ENCODE measurements around the gene DHX35.
"Not testable (repeated sequence)": the region's sequence is repeated elsewhere in the genome, so short reads cannot be mapped to it uniquely, and the experiment has no call there.

Gene DHX35

GRCh38 chr20:38950254-38950653 lies 11.9 kb upstream of the DHX35 start:
- Histone ChIP-seq H3K36me3 (ENCODE audit: insufficient read depth, low read length) (peaks cover 71% of the 10 kb centered on the region), H3K27me3 (ENCODE audit: insufficient read depth, low read length) (no peaks in the 10 kb centered on the region)

GRCh38 chr20:38951611-38952010 lies 10.5 kb upstream of the DHX35 start:
- H3K27me3 ChIP-seq (ENCODE audit: insufficient read depth, low read length): no peaks in the 10 kb centered on the region
- H3K36me3 ChIP-seq (ENCODE audit: insufficient read depth, low read length): peaks cover 64% of the 10 kb centered on the region
- no peaks in the 10 kb centered on the region for H3K9me3 ChIP-seq (ENCODE audit: low read length)
- no peak overlapping the region for H3K4me3 ChIP-seq (ENCODE audit: low read length)
- no peaks in the 10 kb centered on the region for H3K4me1 ChIP-seq (ENCODE audit: insufficient read depth, low read length)
- no peak overlapping the region for H2AFZ ChIP-seq (ENCODE audit: low read depth, low read length)

More at GRCh38 chr20:38950254-38950653, 11.9 kb upstream of the DHX35 start:
- H3K4me3 ChIP-seq (ENCODE audit: low read length): no peak overlapping the region
- H3K9me3 ChIP-seq (ENCODE audit: low read length): no peaks in the 10 kb centered on the region
- no peak overlapping the region for H2AFZ ChIP-seq (ENCODE audit: low read depth, low read length)
- no peaks in the 10 kb centered on the region for H3K4me1 ChIP-seq (ENCODE audit: insufficient read depth, low read length)

DNA sequence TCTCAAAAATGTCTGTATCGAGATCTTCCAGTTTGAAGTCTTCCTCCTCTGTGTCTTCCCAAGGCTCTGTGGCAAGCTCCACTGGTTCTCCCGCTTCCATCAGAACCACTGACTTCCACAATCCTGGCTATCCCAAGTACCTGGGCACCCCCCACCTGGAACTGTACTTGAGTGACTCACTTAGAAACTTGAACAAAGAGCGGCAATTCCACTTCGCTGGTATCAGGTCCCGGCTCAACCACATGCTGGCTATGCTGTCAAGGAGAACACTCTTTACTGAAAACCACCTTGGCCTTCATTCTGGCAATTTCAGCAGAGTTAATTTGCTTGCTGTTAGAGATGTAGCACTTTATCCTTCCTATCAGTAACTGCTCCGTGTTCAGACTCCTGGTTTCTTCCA lies 10.0 kb upstream of the DHX35 start:
- Histone ChIP-seq H3K4me1 (ENCODE audit: insufficient read depth, low read length) (no peaks in the 10 kb centered on the region), H3K27me3 (ENCODE audit: insufficient read depth, low read length) (no peaks in the 10 kb centered on the region), H2AFZ (ENCODE audit: low read depth, low read length) (no peak overlapping the region), H3K4me3 (ENCODE audit: low read length) (no peak overlapping the region), H3K36me3 (ENCODE audit: insufficient read depth, low read length) (peaks cover 59% of the 10 kb centered on the region), H3K9me3 (ENCODE audit: low read length) (no peaks in the 10 kb centered on the region)

DNA sequence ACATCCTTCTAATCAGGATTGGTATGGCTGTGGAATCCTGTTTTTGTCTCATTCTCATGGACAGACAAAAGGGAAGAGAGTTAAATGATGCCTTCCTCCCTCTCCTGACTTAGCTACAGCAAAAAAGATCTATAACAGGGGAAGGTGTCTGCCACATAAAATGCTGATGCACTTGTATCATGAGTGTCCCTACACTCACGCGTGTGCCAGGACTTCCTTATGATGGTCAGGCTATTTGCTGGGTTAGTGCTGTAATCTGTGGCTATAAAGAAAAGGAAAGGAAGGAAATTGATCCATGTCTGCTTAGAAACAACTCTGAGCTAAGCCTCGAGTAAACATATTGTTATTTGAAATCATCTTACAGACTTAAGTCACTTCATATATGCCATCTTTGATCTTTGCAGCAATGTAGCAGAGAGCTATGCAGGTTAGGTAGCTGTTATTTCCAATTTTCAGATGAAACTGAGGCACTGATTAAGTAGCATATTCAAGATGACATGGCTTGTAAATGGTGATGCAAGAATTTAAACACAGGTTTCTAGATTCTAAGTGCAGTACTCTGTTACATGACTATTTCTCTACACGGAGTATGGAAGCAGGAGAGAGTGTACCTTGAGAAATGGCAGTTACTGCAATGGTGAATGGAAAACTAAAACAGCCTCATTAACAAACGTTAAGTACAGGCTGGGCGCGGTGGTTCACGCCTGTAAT lies 8.4 kb upstream of the DHX35 start:
- Histone ChIP-seq H3K36me3 (ENCODE audit: insufficient read depth, low read length) (peaks cover 43% of the 10 kb centered on the region), H3K4me3 (ENCODE audit: low read length) (no peak overlapping the region), H2AFZ (ENCODE audit: low read depth, low read length) (no peak overlapping the region), H3K9me3 (ENCODE audit: low read length) (no peaks in the 10 kb centered on the region), H3K4me1 (ENCODE audit: insufficient read depth, low read length) (no peaks in the 10 kb centered on the region), H3K27me3 (ENCODE audit: insufficient read depth, low read length) (no peaks in the 10 kb centered on the region)

GRCh38 chr20:38957235-38957876 lies 4.8 kb upstream of the DHX35 start:
- Histone ChIP-seq H3K9me3 (ENCODE audit: low read length) (no peaks in the 10 kb centered on the region), H3K27me3 (ENCODE audit: insufficient read depth, low read length) (no peaks in the 10 kb centered on the region), H3K4me3 (ENCODE audit: low read length) (no peak overlapping the region), H3K4me1 (ENCODE audit: insufficient read depth, low read length) (peaks cover 8% of the 10 kb centered on the region), H2AFZ (ENCODE audit: low read depth, low read length) (no peak overlapping the region), H3K36me3 (ENCODE audit: insufficient read depth, low read length) (peaks cover 12% of the 10 kb centered on the region)

GRCh38 chr20:38957915-38958485 lies 4.1 kb upstream of the DHX35 start:
- Histone ChIP-seq H3K36me3 (ENCODE audit: insufficient read depth, low read length) (peaks cover 7% of the 10 kb centered on the region), H3K4me1 (ENCODE audit: insufficient read depth, low read length) (peaks cover 11% of the 10 kb centered on the region), H3K27me3 (ENCODE audit: insufficient read depth, low read length) (no peaks in the 10 kb centered on the region), H2AFZ (ENCODE audit: low read depth, low read length) (no peak overlapping the region), H3K9me3 (ENCODE audit: low read length) (no peaks in the 10 kb centered on the region), H3K4me3 (ENCODE audit: low read length) (no peak overlapping the region)

- H3K27me3 ChIP-seq (ENCODE audit: insufficient read depth, low read length); H3K9me3 ChIP-seq (ENCODE audit: low read length); H3K36me3 ChIP-seq (ENCODE audit: insufficient read depth, low read length); H3K4me3 ChIP-seq (ENCODE audit: low read length); H2AFZ ChIP-seq (ENCODE audit: low read depth, low read length): not testable (repeated sequence)
- peaks cover 16% of the 10 kb centered on the region for H3K4me1 ChIP-seq (ENCODE audit: insufficient read depth, low read length)
Observed at GRCh38 chr20:38960187-38960687, 1.9 kb upstream of the DHX35 start.

GRCh38 chr20:38961530-38962043 lies 557 bp upstream of the DHX35 start:
- H3K36me3 ChIP-seq (ENCODE audit: insufficient read depth, low read length): peaks cover 4% of the 10 kb centered on the region
- no peaks in the 10 kb centered on the region for H3K9me3 ChIP-seq (ENCODE audit: low read length)
- H2AFZ ChIP-seq (ENCODE audit: low read depth, low read length): peak overlapping the region; percentile 94
- peak overlapping the region; percentile 85 for H3K4me3 ChIP-seq (ENCODE audit: low read length)
- no peaks in the 10 kb centered on the region for H3K27me3 ChIP-seq (ENCODE audit: insufficient read depth, low read length)
- H3K4me1 ChIP-seq (ENCODE audit: insufficient read depth, low read length): peaks cover 16% of the 10 kb centered on the region

DNA sequence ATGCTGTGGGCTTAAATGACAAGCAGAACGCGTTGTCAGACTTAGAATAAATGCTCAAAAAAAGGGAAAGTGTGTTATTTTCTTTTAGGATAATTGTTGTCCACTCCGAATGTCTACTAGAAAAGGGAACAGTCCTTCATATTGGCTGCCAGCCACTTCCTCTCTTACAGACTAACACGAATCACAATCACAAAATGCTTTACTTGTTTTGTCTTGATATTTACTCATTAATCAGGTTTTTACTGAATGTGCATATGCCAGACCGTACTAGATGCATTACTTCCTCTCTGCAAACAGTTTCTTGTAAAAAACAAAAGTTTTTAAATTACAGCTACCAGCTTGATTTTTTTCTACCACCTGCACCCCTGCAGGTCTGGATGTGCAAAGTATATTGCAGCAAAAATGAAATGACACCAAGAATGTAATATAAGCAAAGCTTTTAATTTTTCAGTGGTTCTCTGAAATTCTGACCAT lies 821 bp downstream of the DHX35 start:
- Histone ChIP-seq H2AFZ (ENCODE audit: low read depth, low read length) (peak overlapping the region; percentile 59), H3K27me3 (ENCODE audit: insufficient read depth, low read length) (no peaks in the 10 kb centered on the region), H3K4me1 (ENCODE audit: insufficient read depth, low read length) (peaks cover 16% of the 10 kb centered on the region), H3K4me3 (ENCODE audit: low read length) (peak overlapping the region; percentile 85), H3K9me3 (ENCODE audit: low read length) (no peaks in the 10 kb centered on the region), H3K36me3 (ENCODE audit: insufficient read depth, low read length) (peaks cover 4% of the 10 kb centered on the region)

- Histone ChIP-seq H2AFZ (ENCODE audit: low read depth, low read length) (no peak overlapping the region), H3K36me3 (ENCODE audit: insufficient read depth, low read length) (peaks cover 4% of the 10 kb centered on the region), H3K9me3 (ENCODE audit: low read length) (no peaks in the 10 kb centered on the region), H3K4me1 (ENCODE audit: insufficient read depth, low read length) (peaks cover 16% of the 10 kb centered on the region), H3K27me3 (ENCODE audit: insufficient read depth, low read length) (no peaks in the 10 kb centered on the region), H3K4me3 (ENCODE audit: low read length) (peak overlapping the region; percentile 85)
Observed at GRCh38 chr20:38963745-38964144, 1.6 kb downstream of the DHX35 start.

DNA sequence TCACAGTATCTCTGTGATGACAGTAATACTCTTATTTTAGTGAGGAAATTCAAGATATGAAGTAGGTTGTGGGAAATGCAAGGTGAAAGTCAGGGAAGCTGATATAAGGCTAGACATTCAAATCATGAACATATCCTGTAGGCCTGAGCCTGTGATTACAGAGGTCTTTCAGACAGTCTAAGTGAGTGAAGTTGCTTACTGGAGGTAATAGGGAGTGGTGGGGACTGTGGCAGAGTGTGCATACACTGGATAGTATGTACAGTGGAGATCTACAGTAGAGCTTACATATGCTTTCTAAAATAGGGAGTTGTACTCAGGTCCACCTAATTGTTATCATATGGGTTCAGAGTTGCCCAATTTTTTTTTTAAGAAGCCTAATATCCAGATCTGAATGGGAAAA lies 3.1 kb downstream of the DHX35 start:
- no peaks in the 10 kb centered on the region for H3K9me3 ChIP-seq (ENCODE audit: low read length)
- H3K27me3 ChIP-seq (ENCODE audit: insufficient read depth, low read length): no peaks in the 10 kb centered on the region
- peaks cover 16% of the 10 kb centered on the region for H3K4me1 ChIP-seq (ENCODE audit: insufficient read depth, low read length)
- H3K4me3 ChIP-seq (ENCODE audit: low read length): no peak overlapping the region
- peaks cover 17% of the 10 kb centered on the region for H3K36me3 ChIP-seq (ENCODE audit: insufficient read depth, low read length)
- no peak overlapping the region for H2AFZ ChIP-seq (ENCODE audit: low read depth, low read length)

DNA sequence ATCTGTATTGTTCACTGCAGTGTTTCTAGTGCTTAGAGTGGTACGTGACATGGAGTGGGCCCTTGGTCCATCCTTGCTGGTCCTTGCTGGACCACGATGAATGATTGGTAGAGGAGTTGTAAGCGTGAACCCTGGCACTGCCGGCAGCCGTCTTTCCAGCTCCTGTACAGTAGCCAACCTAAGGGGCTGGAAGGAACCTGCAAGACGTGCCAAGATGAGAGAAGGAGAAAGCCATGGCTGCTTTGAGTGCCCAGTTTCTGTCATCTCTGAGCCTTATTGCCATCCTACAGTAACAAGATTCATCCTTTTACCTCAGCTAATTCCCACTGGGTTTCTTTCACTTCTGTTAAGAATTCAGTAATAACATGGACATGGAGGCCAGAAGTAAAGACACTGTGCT lies 5.9 kb downstream of the DHX35 start:
- Histone ChIP-seq H3K27me3 (ENCODE audit: insufficient read depth, low read length) (no peaks in the 10 kb centered on the region), H3K36me3 (ENCODE audit: insufficient read depth, low read length) (peaks cover 31% of the 10 kb centered on the region)

GRCh38 chr20:38969708-38970107 lies 7.6 kb downstream of the DHX35 start:
- no peaks in the 10 kb centered on the region for H3K9me3 ChIP-seq (ENCODE audit: low read length)
- no peaks in the 10 kb centered on the region for H3K4me1 ChIP-seq (ENCODE audit: insufficient read depth, low read length)
- peaks cover 42% of the 10 kb centered on the region for H3K36me3 ChIP-seq (ENCODE audit: insufficient read depth, low read length)
- no peaks in the 10 kb centered on the region for H3K27me3 ChIP-seq (ENCODE audit: insufficient read depth, low read length)
- H2AFZ ChIP-seq (ENCODE audit: low read depth, low read length): no peak overlapping the region
- no peak overlapping the region for H3K4me3 ChIP-seq (ENCODE audit: low read length)

More for the DNA sequence above, 5.9 kb downstream of the DHX35 start:
- H3K4me1 ChIP-seq (ENCODE audit: insufficient read depth, low read length): peaks cover 4% of the 10 kb centered on the region
- no peaks in the 10 kb centered on the region for H3K9me3 ChIP-seq (ENCODE audit: low read length)
- H2AFZ ChIP-seq (ENCODE audit: low read depth, low read length): no peak overlapping the region
- H3K4me3 ChIP-seq (ENCODE audit: low read length): no peak overlapping the region
